Memory B cell (primary cell): ENCODE results near the gene CPLX3.

ENCODE experiments used
- ATAC-seq: fragments of 150-1000 bp; cut with Tn5 transposase; 2 replicates; pipeline ENCODE4 v1.10.0; 2021; ENCODE audit warnings: low read depth, mild to moderate bottlenecking, moderate library complexity
- DNase-seq, 2 donors: peaks; one replicate each; pipeline ENCODE4 v3.0.0; 2022; ENCODE audit warnings: low spot score in 2 of 2
- H3K27ac Mint-ChIP-seq: one replicate; pipeline ENCODE4 v1.8.0; 2022; ENCODE audit warnings: mild to moderate bottlenecking, moderate library complexity, mixed read lengths
- H3K27me3 Mint-ChIP-seq: one replicate; pipeline ENCODE4 v1.8.0; 2022; ENCODE audit warnings: mixed read lengths
- H3K36me3 Mint-ChIP-seq: one replicate; pipeline ENCODE4 v1.8.0; 2022; ENCODE audit warnings: mild to moderate bottlenecking, mixed read lengths
- H3K4me1 Mint-ChIP-seq: one replicate; pipeline ENCODE4 v1.8.0; 2022; ENCODE audit warnings: mixed read lengths
- H3K4me3 Mint-ChIP-seq: one replicate; pipeline ENCODE4 v1.8.0; 2022; ENCODE audit warnings: mild to moderate bottlenecking, moderate library complexity, mixed read lengths
- H3K9me3 Mint-ChIP-seq: one replicate; pipeline ENCODE4 v1.8.0; 2022; ENCODE audit warnings: mixed read lengths

CPLX3 gene

DNA sequence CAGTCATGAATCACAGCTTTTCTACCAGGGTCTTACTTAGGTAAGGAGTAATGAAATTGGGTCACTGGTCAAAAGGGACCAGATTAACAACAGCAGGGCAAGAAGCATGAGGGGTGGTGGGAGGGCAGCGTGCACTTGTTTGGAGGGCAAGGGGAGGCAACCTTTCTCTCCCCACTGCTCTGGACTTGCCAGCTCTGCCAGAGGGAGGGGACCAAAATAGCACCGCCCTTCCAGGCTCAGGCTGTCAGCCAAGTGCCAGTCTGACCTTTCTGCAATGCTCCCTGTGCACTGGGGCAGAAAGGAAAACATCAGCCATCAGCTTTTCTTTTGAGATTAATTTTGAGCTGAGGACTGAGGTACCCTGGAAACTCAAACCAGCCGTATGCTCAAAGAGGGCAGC lies 21.0 kb downstream of the CPLX3 start:
- no peaks in the 10 kb centered on the region for H3K9me3 Mint-ChIP-seq
- no peak for DNase-seq
- no peak for ATAC-seq
- H3K36me3 Mint-ChIP-seq: peaks cover 17% of the 10 kb centered on the region
- H3K4me1 Mint-ChIP-seq: peaks cover 25% of the 10 kb centered on the region
- no peak overlapping the region for H3K4me3 Mint-ChIP-seq
- H3K27ac Mint-ChIP-seq: no peak overlapping the region
- H3K27me3 Mint-ChIP-seq: no peaks in the 10 kb centered on the region

DNA sequence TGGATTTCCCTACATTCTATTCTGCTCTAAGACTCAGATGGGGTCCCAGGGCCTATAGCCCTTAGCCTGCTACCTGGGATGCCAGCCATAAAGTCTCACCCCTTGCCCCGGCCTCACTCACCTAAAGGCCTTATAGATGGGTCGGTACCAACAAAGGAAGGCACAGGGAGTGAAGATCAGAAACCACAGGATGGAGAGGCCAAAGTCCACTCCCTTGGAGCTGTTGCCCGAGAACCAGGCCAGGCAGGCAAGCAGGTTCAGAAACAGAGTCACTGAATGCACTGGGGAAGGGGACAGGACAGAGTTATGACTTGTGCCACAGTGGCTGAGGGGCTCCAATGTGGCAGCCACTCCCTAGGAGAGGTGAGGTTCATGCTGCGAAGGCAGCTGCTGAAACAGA lies 24.0 kb downstream of the CPLX3 start:
- Mint-ChIP-seq H3K9me3 (no peaks in the 10 kb centered on the region), H3K27ac (no peak overlapping the region), H3K36me3 (peaks cover 21% of the 10 kb centered on the region), H3K4me3 (no peak overlapping the region), H3K4me1 (peaks cover 12% of the 10 kb centered on the region), H3K27me3 (no peaks in the 10 kb centered on the region)
- DNase-seq (no peak), ATAC-seq (no peak)

DNA sequence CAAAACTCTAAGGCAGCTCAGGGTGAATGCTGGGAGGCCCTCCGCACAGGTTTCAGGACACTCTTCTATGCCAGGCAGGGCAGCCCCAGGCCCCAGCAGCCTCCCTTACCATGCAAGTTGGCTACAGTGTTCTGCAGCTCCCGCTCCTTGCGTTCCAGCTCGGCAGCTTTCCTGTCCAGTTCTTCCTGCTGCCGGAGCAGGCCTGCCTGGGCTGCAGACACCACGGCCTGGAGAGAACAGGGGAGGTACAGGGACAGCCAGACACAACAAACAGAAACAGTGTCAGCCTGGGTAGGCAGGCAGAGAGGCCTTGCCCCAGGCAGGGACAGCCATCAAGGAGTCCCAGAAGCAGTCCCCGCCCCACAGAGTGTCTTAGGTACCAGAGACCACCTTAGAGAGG lies 25.5 kb downstream of the CPLX3 start:
- H3K4me3 Mint-ChIP-seq: no peak overlapping the region
- peak overlapping the region; percentile 3 for H3K27ac Mint-ChIP-seq
- H3K27me3 Mint-ChIP-seq: no peaks in the 10 kb centered on the region
- ATAC-seq (no peak), DNase-seq (no peak)
- H3K4me1 Mint-ChIP-seq: peaks cover 13% of the 10 kb centered on the region
- peaks cover 21% of the 10 kb centered on the region for H3K36me3 Mint-ChIP-seq
- no peaks in the 10 kb centered on the region for H3K9me3 Mint-ChIP-seq

GRCh38 chr15:74854453-74855022 lies 28.1 kb downstream of the CPLX3 start:
- DNase-seq (no peak), ATAC-seq (no peak)
- Mint-ChIP-seq H3K27me3 (no peaks in the 10 kb centered on the region), H3K4me3 (no peak overlapping the region), H3K9me3 (no peaks in the 10 kb centered on the region), H3K27ac (no peak overlapping the region), H3K4me1 (peaks cover 32% of the 10 kb centered on the region), H3K36me3 (peaks cover 13% of the 10 kb centered on the region)

GRCh38 chr15:74855857-74856256 lies 29.4 kb downstream of the CPLX3 start:
- peaks cover 32% of the 10 kb centered on the region for H3K4me1 Mint-ChIP-seq
- peaks cover 9% of the 10 kb centered on the region for H3K36me3 Mint-ChIP-seq
- H3K27ac Mint-ChIP-seq: peak overlapping the region; percentile 19
- no peak for DNase-seq
- ATAC-seq: no peak
- H3K4me3 Mint-ChIP-seq: peak overlapping the region; percentile 34
- no peaks in the 10 kb centered on the region for H3K27me3 Mint-ChIP-seq
- H3K9me3 Mint-ChIP-seq: no peaks in the 10 kb centered on the region

DNA sequence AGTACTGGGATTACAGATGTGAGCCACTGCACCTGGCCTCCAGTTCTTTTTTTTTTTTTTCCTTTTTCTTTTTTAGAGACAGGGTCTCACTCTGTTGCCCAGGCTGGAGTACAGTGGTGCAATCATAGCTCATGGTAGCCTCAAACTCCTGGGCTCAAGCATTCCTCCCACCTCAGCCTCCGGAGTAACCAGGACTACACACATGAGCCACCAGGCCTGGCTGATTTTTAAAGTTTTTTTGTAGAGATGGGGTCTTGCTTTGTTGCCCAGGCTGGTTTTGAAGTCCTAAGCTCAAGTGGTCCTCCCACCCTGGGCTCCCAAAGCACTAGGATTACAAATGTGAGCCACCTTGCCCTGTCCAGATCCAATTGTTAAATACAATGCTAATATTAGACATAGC lies 30.1 kb downstream of the CPLX3 start:
- peak overlapping the region; percentile 52 for H3K27ac Mint-ChIP-seq
- H3K27me3 Mint-ChIP-seq: no peaks in the 10 kb centered on the region
- H3K9me3 Mint-ChIP-seq: no peaks in the 10 kb centered on the region
- H3K4me1 Mint-ChIP-seq: peaks cover 32% of the 10 kb centered on the region
- H3K36me3 Mint-ChIP-seq: peaks cover 5% of the 10 kb centered on the region
- no peak for DNase-seq
- H3K4me3 Mint-ChIP-seq: no peak overlapping the region
- ATAC-seq: no peak

DNA sequence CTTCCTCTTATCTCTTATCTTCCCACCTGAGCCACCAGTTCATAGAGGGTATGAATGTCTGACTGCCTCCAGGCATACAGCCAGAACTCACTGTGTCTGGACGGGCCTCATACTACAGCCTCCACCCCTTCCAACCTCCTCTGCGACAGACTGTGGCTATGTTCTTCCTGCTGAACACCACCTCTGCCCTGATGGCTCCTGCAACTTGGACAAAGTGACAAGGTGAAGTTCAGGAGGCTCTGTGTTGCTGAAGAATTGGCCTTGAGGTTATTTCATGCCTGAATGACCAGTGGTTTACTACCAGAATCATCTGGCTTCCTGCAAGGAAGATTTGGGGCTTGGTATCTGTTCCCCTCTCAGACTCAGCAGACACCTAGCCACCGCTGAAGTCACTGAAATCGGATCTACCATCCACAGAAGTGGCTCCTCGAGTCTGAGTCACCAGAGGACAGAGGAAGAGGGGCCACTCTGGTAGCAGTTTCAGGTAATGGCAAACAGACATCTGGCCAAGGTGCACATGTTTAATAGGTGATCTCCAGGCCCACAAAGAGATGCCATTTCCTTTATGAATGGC lies 30.7 kb downstream of the CPLX3 start:
- ATAC-seq (peak; percentile 83), DNase-seq (no peak)
- Mint-ChIP-seq H3K36me3 (peaks cover 5% of the 10 kb centered on the region), H3K4me1 (peaks cover 32% of the 10 kb centered on the region), H3K4me3 (peak overlapping the region; percentile 6), H3K27me3 (no peaks in the 10 kb centered on the region), H3K27ac (peak overlapping the region; percentile 52), H3K9me3 (no peaks in the 10 kb centered on the region)

DNA sequence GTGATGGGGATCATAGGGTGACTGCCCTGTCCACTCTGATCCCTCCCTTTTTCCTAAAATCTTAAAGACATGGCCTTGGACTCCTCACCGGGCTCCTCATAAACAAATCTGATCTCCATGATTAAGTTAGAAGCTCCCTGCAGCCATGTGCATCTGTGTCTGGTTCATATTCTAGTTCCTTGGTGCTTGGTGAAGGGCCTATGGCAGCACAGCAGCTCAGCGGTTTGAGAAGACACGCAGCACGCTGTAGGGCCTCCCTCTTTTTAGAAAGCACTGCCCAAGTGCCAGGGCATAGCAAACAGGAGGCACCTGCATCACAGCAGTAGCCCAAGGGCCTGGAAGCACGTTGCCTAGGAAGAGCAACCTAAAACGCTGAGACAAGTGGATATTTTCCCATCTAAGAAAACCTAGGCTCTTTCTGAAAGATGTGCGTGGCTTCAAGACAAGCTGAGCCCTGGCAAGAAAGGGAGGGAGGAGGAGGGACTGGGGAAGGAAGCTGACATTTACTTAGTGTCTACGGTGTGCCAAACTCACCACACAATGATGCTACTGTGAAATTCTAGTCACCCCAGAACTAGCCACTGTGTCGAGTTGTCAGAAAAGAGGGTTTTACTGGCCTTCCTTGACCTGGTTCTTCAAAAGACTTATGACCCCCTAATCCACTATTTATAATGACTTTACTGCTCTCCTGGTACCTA lies 31.4 kb downstream of the CPLX3 start:
- peak overlapping the region; percentile 15 for H3K4me3 Mint-ChIP-seq
- ATAC-seq: peak; percentile 21
- no peaks in the 10 kb centered on the region for H3K27me3 Mint-ChIP-seq
- peaks cover 4% of the 10 kb centered on the region for H3K36me3 Mint-ChIP-seq
- peaks cover 32% of the 10 kb centered on the region for H3K4me1 Mint-ChIP-seq
- no peak for DNase-seq
- H3K9me3 Mint-ChIP-seq: no peaks in the 10 kb centered on the region
- peak overlapping the region; percentile 52 for H3K27ac Mint-ChIP-seq

GRCh38 chr15:74858369-74858740 lies 31.9 kb downstream of the CPLX3 start:
- H3K9me3 Mint-ChIP-seq: no peaks in the 10 kb centered on the region
- H3K4me1 Mint-ChIP-seq: peaks cover 31% of the 10 kb centered on the region
- no peaks in the 10 kb centered on the region for H3K27me3 Mint-ChIP-seq
- DNase-seq (no peak), ATAC-seq (no peak)
- peaks cover 2% of the 10 kb centered on the region for H3K36me3 Mint-ChIP-seq
- no peak overlapping the region for H3K4me3 Mint-ChIP-seq
- H3K27ac Mint-ChIP-seq: peak overlapping the region; percentile 52

DNA sequence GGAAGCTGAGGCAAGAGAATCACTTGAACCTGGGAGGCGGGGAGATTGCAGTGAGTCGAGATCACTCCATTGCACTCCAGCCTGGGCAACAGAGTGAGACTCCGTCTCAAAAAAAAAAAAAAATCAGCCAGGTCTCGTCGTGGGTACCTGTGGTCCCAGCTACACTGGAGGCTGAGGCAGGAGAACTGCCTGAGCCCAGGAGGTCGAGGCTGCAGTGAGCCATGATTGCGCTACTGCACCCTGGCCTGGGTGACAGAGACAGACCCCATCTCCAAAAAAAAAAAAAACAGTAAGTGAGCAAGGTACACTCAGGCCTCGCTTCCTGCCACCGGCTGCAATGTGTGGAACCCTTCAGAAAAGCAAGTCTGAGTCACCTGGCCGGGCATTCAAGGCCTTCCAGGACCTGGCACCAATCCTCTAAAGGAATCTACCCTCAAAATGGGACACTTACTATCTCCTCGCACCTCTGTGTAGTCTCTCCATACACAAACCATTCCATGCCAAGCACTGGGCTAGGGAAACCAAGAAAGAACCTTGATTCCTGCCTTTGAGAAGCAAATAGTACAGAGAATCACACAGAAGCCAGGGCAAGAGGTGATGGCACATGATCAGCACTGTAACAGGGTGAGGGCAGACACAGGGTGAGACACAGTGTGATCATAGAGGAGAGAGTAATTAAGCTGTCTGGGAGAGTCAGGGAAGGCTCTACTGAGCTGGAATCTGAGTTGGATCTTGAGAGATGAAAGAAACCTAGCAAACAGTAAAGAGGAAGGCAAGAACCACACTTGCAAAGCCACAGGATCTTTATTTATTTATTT lies 37.0 kb downstream of the CPLX3 start:
- no peaks in the 10 kb centered on the region for H3K27me3 Mint-ChIP-seq
- peaks cover 22% of the 10 kb centered on the region for H3K36me3 Mint-ChIP-seq
- H3K27ac Mint-ChIP-seq: peak overlapping the region; percentile 49
- H3K9me3 Mint-ChIP-seq: no peaks in the 10 kb centered on the region
- no peak overlapping the region for H3K4me3 Mint-ChIP-seq
- DNase-seq: no peak
- no peak for ATAC-seq
- H3K4me1 Mint-ChIP-seq: peaks cover 39% of the 10 kb centered on the region

DNA sequence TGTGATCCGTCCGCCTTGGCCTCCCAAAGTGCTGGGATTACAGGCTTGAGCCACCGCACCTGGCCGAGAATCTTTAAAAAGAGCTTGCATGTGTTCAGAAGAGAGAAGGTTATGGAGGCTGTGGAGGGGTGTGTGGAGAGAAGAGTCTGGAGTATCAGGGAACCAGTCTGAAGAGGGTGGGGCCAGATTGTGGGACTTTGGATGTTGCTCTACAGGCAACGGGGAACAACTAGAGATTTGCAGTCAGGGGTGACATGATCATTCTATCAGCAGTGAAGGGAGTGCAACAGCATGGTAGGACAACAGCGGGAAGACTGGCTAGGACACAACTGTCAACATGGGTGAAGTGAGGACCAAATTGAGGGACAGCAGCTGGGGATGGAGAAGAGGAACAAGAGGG lies 37.9 kb downstream of the CPLX3 start:
- Mint-ChIP-seq H3K36me3 (peaks cover 22% of the 10 kb centered on the region), H3K4me1 (peaks cover 34% of the 10 kb centered on the region), H3K27me3 (no peaks in the 10 kb centered on the region), H3K4me3 (no peak overlapping the region), H3K27ac (no peak overlapping the region), H3K9me3 (no peaks in the 10 kb centered on the region)
- ATAC-seq (no peak), DNase-seq (no peak)

GRCh38 chr15:74865316-74865715 lies 38.9 kb downstream of the CPLX3 start:
- Mint-ChIP-seq H3K9me3 (no peaks in the 10 kb centered on the region), H3K36me3 (peaks cover 22% of the 10 kb centered on the region), H3K27me3 (no peaks in the 10 kb centered on the region), H3K4me1 (peaks cover 40% of the 10 kb centered on the region), H3K27ac (peak overlapping the region; percentile 21), H3K4me3 (no peak overlapping the region)
- ATAC-seq (no peak), DNase-seq (no peak)

GRCh38 chr15:74866090-74866489 lies 39.7 kb downstream of the CPLX3 start:
- Mint-ChIP-seq H3K4me1 (peaks cover 48% of the 10 kb centered on the region), H3K9me3 (no peaks in the 10 kb centered on the region), H3K4me3 (no peak overlapping the region), H3K27ac (peak overlapping the region; percentile 21), H3K36me3 (peaks cover 24% of the 10 kb centered on the region), H3K27me3 (no peaks in the 10 kb centered on the region)
- ATAC-seq (no peak), DNase-seq (no peak)

GRCh38 chr15:74867466-74868038 lies 41.1 kb downstream of the CPLX3 start:
- H3K36me3 Mint-ChIP-seq: peaks cover 24% of the 10 kb centered on the region
- DNase-seq (no peak), ATAC-seq (no peak)
- H3K27me3 Mint-ChIP-seq: no peaks in the 10 kb centered on the region
- peak overlapping the region; percentile 41 for H3K4me3 Mint-ChIP-seq
- H3K27ac Mint-ChIP-seq: peak overlapping the region; percentile 38
- no peaks in the 10 kb centered on the region for H3K9me3 Mint-ChIP-seq
- H3K4me1 Mint-ChIP-seq: peaks cover 54% of the 10 kb centered on the region
